Transverse colon (tissue), 4 donors: ENCODE data around the gene GDF9. TPM values are rescaled to one million over a fixed set of nuclear protein-coding genes. Genes with fewer than 3 reads are reported as not detected.
A peak's percentile ranks its signal among the peaks of the same experiment; 100 is the strongest.

Experiments
- DNase-seq: peaks from one replicate; pipeline ENCODE4 v3.0.0-alpha.2; 2019
- H3K27ac ChIP-seq, 4 donors: fragments of 200-600 bp; sonication (generic); 2 replicates each; pipeline ENCODE4 v1.5.1; 2016 to 2018; ENCODE audit warnings: inconsistent platforms in 4 of 4
- H3K27me3 ChIP-seq: fragments of 200-600 bp; sonication (generic); 2 replicates; pipeline ENCODE4 v1.5.1; 2017; ENCODE audit warnings: inconsistent platforms
- H3K36me3 ChIP-seq, 4 donors: fragments of 200-600 bp; sonication (generic); 2 replicates each; pipeline ENCODE4 v1.5.1; 2017 to 2019; ENCODE audit warnings: inconsistent platforms in 4 of 4
- H3K4me1 ChIP-seq, 4 donors: fragments of 200-600 bp; sonication (generic); 2 replicates each; pipeline ENCODE4 v1.5.1; 2017 to 2020; ENCODE audit warnings: inconsistent platforms in 4 of 4
- H3K4me3 ChIP-seq, 4 donors: fragments of 200-600 bp; sonication (generic); 1 replicate in 1 of 4; 2 replicates in 3 of 4; pipeline versions ENCODE4 v1.5.1 to v1.6.1; 2017 to 2019; ENCODE audit warnings: inconsistent platforms in 4 of 4
- H3K9me3 ChIP-seq, 2 donors: fragments of 200-600 bp; sonication (generic); 2 replicates each; pipeline ENCODE4 v1.5.1; 2017 to 2019; ENCODE audit warnings: inconsistent platforms in 2 of 2
- CTCF ChIP-seq, 5 experiments: fragments of 200-600 bp in 3 of 5; fragments of 450-650 bp in 2 of 5; sonication (generic) in 3 of 5; IDR thresholded peaks; 1 replicate in 2 of 5; 2 replicates in 3 of 5; pipeline ENCODE4 v1.5.1; 2016 to 2017; ENCODE audit warnings: antibody characterized with exemption in 5 of 5, inconsistent platforms in 3 of 5, mild to moderate bottlenecking in 2 of 5, moderate library complexity in 1 of 5
- EP300 ChIP-seq: sonication (generic); formaldehyde crosslinking; IDR thresholded peaks from one replicate; pipeline ENCODE4 v1.6.1; 2017; ENCODE audit warnings: antibody characterized with exemption, low read depth
- POLR2A ChIP-seq: fragments of 450-650 bp; IDR thresholded peaks from one replicate; pipeline ENCODE4 v1.6.1; 2016; ENCODE audit warnings: antibody characterized with exemption, mild to moderate bottlenecking, moderate library complexity
- POLR2AphosphoS5 ChIP-seq, 3 donors: sonication (generic); formaldehyde crosslinking; IDR thresholded peaks; one replicate each; pipeline ENCODE4 v1.6.1; 2016; ENCODE audit warnings: antibody characterized with exemption in 3 of 3
- WGBS, 2 donors: methylation state at CpG; one replicate each; pipeline ENCODE4 v1.1.5; 2018; ENCODE audit warnings: low coverage in 1 of 2; 5-methylcytosine and 5-hydroxymethylcytosine counted together
- in situ Hi-C, 4 donors: fragments of 200-750 bp; cut with MboI; loops; one replicate each; pipeline versions ENCODE4 v1.15.0 to v1.15.1; 2017; ENCODE audit warnings: low sequenced_read_pairs in 3 of 4, low pct_ligation_motif_present in 1 of 4, low pct_unique_long_range_greater_than_20kb in 1 of 4
- intact Hi-C: fragments of 100-400 bp; cut with DNase I; formaldehyde crosslinking; loops from one replicate; pipeline ENCODE4 v1.15.1; 2023; ENCODE audit warnings: low total_unique reads
- total RNA-seq, 4 donors: library from RNA; depleted of rRNA; stranded (reverse); fragments of >200 nt; gene quantifications; one replicate each; pipeline ENCODE4 v1.1.0, GENCODE V29; 2016

The GDF9 gene
- total RNA-seq, 4 donors from 2014 or later, result 0.27 to 0.79 TPM; not detected in 2

DNA sequence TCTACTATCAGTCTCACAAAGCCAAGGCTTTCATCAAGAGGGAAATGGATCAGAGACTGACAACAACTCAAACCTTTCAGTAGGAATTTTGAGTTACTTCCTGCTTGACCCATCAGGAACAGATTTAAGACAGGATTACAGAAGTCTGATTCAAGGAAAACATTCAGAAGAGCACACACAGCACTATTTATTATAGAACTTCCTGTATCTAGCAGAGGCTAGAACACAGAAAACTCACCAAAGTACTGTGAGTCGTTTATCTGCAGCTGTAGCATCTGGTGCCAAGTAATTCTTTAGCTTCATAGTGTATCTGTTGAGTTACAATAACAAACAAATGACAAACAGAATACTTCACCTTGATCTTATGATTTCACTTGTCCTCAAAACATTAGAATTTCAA, 21.0 kb upstream of the GDF9 start:
- intact Hi-C loops (no loop called here), in situ Hi-C loops (loop anchor here in 1 of 4 donors (10.0 kb wide), 1 partner anchor 52 kb away; the partner anchor contains the start of gene SHROOM1)
- peak overlapping the region in 1 of 4 donors; percentile 2 for H3K27ac ChIP-seq
- H3K36me3 ChIP-seq, result peaks cover 0 to 86% (median 25%) of the 10 kb centered on the region in 4 donors
- peaks cover 0 to 7% (median 3%) of the 10 kb centered on the region in 4 donors for H3K4me1 ChIP-seq
- TF ChIP-seq POLR2A (no peak), POLR2AphosphoS5 (IDR thresholded peaks at IDR 0.05) (no peak), CTCF (IDR thresholded peaks at IDR 0.05) (no peak), EP300 (no peak)
- no peak overlapping the region for H3K4me3 ChIP-seq
- no peaks in the 10 kb centered on the region for H3K27me3 ChIP-seq
- no peak for DNase-seq
- no peaks in the 10 kb centered on the region for H3K9me3 ChIP-seq
- 17 to 21% methylated on average over 1 of the region's 1 CpG for WGBS, 2 donors

GRCh38 chr5:132886064-132886823, 20.0 kb upstream of the GDF9 start:
- 65 to 75% methylated on average over 9 to 11 of the region's 11 CpGs for WGBS, 2 donors
- DNase-seq, result no peak
- intact Hi-C loops (no loop called here), in situ Hi-C loops (loop anchor here in 1 of 4 donors (10.0 kb wide), 1 partner anchor 51 kb away; the partner anchor contains the start of gene SHROOM1)
- Histone ChIP-seq H3K27ac (no peak overlapping the region), H3K4me3 (no peak overlapping the region), H3K9me3 (no peaks in the 10 kb centered on the region), H3K27me3 (no peaks in the 10 kb centered on the region), H3K36me3 (peaks cover 0 to 86% (median 25%) of the 10 kb centered on the region in 4 donors), H3K4me1 (peaks cover 0 to 7% (median 3%) of the 10 kb centered on the region in 4 donors)
- TF ChIP-seq POLR2A, result no peak
- TF ChIP-seq CTCF (IDR thresholded peaks at IDR 0.05), result no peak
- no peak for TF ChIP-seq EP300
- no peak for TF ChIP-seq POLR2AphosphoS5 (IDR thresholded peaks at IDR 0.05)

- intact Hi-C loops, result no loop called here
- no peaks in the 10 kb centered on the region for H3K27me3 ChIP-seq
- DNase-seq, result no peak
- 47 to 66% methylated on average over 2 of the region's 2 CpGs for WGBS, 2 donors
- H3K27ac ChIP-seq, result no peak overlapping the region
- in situ Hi-C loops, result loop anchor here in 1 of 4 donors (10.0 kb wide), 1 partner anchor 50 kb away; the partner anchor contains the start of gene SHROOM1
- no peaks in the 10 kb centered on the region for H3K9me3 ChIP-seq
- no peak for TF ChIP-seq EP300
- TF ChIP-seq POLR2A, result no peak
- no peak for TF ChIP-seq CTCF (IDR thresholded peaks at IDR 0.05)
- TF ChIP-seq POLR2AphosphoS5 (IDR thresholded peaks at IDR 0.05), result no peak
- H3K36me3 ChIP-seq, result peaks cover 0 to 86% (median 28%) of the 10 kb centered on the region in 4 donors
- H3K4me1 ChIP-seq, result peaks cover 0 to 7% (median 3%) of the 10 kb centered on the region in 4 donors
- H3K4me3 ChIP-seq, result no peak overlapping the region
Measured at GRCh38 chr5:132884548-132884947, 18.3 kb upstream of the GDF9 start.

DNA sequence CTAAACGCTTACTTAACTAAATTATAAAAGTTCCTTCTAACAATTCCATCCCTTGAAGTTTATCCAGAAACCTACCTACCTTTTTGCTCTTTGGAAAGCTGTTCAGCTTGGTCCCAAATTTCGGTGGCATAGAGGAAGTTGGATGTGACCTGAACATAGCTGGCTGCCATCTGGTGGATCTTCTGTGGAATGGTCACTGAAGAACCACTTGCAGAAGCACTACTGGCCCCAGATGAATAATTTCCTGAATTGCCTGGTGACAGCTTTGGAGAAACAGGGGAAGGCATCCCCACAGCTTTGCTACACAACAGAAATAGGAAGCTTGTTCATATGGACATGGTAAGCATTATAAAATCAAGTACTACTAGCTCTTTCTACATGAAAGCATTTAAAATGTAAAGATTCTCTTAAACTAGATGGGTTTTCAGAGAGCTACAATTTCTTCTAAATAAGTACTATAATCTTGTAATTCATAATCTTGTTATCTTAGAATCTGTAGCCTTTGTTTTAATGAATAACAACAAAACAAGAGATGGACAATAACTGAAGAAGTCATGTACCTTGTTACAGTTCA, 17.1 kb upstream of the GDF9 start:
- peak overlapping the region in 1 of 4 donors; percentile 2 for H3K27ac ChIP-seq
- DNase-seq, result peak; percentile 51
- 21 to 28% methylated on average over 2 of the region's 2 CpGs for WGBS, 2 donors
- no peaks in the 10 kb centered on the region for H3K27me3 ChIP-seq
- no peaks in the 10 kb centered on the region for H3K9me3 ChIP-seq
- no peak overlapping the region for H3K4me3 ChIP-seq
- peaks cover 0 to 10% (median 3%) of the 10 kb centered on the region in 4 donors for H3K4me1 ChIP-seq
- peaks cover 0 to 74% (median 26%) of the 10 kb centered on the region in 4 donors for H3K36me3 ChIP-seq
- intact Hi-C loops (no loop called here), in situ Hi-C loops (loop anchor here in 1 of 4 donors (10.0 kb wide), 1 partner anchor 49 kb away; the partner anchor contains the start of gene SHROOM1)
- no peak for TF ChIP-seq POLR2A
- peak; percentile 56 to 79 (median 60) for TF ChIP-seq CTCF (IDR thresholded peaks at IDR 0.05)
- TF ChIP-seq EP300, result no peak
- peak in 1 of 3 donors; percentile 6 for TF ChIP-seq POLR2AphosphoS5 (IDR thresholded peaks at IDR 0.05)
